NOMO-1 treated with DMSO at 0.1 percent for 48 hours (cell line): Measurements from ENCODE around the gene DEFB123.
"Not testable (repeated sequence)": the region's sequence is repeated elsewhere in the genome, so short reads cannot be mapped to it uniquely, and the experiment has no call there.

Experiments
- DNase-seq: peaks from one replicate; lab custom pipeline; 2025; ENCODE audit not compliant: unreplicated experiment; lab: John Stamatoyannopoulos, UW

Gene DEFB123, protein sequence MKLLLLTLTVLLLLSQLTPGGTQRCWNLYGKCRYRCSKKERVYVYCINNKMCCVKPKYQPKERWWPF

DNA sequence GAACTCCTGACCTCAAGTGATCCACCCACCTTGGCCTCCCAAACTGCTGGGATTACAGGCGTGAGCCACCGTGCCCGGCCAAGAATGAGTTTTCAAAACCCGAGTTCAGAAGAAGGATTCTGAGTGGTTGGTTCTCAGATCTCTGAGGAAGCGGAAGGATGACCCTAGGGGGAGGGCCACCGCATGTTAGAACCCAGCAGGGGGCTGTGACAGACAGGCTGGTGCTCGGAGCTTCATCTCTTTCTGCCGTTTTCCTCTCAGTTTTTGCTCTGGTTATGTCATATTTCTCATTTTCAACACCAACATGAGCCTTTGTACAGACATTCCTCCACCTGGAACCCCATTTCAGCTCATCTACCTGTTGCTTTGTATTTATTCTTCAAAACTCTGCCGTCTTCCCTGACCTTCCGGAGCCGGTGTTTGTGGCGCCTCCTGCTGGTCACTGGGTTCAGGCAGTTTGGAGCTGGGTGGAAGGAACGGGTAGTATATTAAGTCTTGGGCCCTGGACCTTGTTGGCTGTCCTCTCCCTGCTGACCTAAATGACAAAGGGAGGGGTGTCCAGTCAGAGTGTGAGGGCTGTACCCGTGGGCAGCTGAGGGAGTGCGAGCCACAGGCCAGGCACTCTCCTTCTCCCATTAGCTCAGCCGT is at the start of gene DEFB123:
DEFB123 (plus strand) TSS at position 621 of the 648 bp plus-strand sequence. CDS start 67 bp downstream, outside the sequence.
- no peak for DNase-seq

DNA sequence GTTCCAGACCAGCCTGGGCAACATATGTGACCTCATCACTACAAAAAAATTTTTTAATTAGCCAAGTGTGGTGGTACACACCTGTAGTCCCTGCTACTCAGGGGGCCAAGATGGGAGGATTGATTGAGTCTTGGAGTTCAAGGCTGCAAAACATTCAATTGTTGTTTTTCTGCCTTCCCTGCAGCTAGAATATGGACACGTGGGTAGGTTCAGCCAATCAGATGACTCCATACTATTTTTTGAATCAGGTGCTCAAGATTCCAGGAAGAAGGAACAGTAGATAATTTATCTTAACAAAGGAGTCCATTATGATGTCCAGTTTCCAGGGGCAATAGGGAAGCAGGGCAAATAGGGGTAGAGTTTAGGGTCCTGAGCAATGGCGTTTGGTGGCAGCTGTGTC is 47.6 kb upstream of the DEFB123 start:
- DNase-seq = no peak

DNA sequence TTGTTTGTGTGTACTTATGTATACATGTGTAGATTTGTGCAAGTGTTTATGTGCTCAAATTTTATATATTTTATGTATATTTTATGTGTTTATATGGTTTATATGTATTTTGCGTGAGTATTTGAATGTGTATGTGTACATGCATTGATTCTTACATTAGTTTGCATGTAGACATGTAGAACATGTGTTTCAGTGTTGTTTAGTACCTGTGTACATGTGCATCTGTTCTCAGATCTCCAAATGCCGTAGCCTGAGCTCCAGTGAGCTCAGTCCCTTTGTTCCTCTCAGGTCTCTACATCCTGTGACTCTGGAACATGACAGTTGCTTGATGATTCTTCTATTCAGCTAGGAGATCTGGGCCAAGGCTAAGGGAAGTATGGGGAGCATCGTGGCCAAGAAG is 45.5 kb upstream of the DEFB123 start:
- no peak for DNase-seq

DNA sequence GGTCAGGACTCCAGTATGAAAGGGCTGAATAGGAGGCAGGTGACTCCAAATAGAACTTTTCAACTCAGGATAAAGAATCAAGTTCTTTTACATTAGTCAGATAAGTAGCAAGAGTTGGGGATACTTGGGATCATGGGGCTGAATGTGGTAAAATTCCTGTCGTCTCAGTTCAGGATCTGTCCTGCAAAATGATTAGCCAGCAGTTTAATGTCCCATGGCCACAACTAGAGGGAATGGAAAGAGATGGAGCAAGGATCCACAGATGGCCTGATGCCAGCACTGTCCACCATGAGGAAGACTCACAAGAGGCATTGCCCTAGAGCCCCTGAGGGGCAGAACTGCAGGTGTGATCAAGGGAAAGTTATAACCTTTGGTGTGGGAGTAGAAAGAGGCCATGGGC is 36.5 kb upstream of the DEFB123 start:
- no peak for DNase-seq

DNA sequence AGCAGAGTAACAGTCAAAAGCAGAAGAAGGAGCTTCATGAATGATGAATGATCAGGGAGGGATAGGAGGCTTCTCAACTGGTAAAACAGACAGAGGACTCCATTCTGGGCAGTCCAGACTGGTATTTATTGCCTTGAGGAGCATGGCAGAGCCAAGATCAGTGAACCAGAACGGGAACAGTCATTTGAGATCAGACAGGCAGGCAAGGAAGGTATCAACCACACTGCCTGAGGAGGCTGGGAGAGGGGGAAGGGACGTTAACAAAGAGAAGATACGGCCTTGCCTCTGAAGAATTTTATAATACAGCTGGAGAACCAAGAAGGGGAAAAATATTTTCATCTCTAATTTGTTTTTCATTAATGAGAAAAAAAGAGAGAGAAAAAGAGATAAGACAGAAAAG is 34.3 kb upstream of the DEFB123 start, which contains the start of gene DEFB121:
DEFB121 (minus strand) TSS at position 101 of the 400 bp plus-strand sequence; CDS start at position 38, 63 bp downstream.
- DNase-seq = no peak

DNA sequence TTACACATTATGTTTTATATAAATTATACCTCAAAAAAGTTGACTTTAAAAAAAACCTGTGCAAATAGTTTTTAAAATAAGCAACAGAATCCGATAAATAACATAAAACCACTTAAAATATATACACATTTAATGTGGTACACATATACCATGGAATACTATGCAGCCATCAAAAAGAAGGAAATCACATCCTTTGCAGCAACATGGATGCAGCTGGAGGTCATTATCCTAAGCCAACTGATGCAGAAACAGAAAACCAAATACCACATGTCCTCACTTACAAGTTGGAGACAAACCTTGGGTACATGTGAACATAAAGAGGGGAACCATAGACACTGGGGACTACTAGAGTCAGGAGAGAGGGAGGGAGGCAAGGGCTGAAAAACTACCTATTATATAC is 30.4 kb upstream of the DEFB123 start:
- no peak for DNase-seq

DNA sequence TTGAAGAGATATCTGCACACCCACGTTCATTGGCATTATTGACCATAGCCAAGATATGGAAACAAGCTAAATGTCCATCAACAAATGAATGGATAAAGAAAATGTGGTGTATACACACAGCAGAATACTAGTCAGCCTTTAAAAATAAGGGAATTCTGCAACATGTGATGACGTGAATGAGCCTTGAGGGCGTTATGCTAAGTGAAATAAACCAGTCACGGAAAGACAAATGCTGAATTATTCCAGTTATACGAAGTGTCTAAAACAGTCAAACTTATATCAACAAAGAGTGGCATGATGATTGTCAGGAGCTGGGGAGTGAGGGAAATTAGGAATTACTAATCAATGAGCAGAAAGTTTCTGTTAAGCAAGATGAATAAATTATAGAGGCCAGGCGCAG is 26.1 kb upstream of the DEFB123 start:
- DNase-seq = no peak

DNA sequence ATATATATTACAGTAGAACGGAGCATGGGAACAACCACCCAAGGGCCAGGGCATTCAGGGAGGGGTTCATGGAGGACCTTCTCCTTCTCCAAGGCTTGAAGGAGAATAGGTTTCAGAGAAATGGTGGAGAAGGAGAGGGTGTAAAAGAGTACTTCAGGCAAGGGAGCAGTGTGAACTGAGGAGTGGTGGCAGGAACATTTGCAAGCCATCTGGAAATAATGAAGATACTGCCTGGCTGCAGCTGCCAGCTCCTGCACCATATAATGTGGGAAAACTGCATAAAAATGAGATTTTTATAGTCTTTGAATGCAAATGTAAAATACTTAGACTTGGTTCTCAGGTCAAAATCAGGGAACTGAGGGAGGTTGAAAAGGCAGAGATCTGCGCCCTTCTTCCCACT is 24.8 kb upstream of the DEFB123 start:
- DNase-seq = no peak

DNA sequence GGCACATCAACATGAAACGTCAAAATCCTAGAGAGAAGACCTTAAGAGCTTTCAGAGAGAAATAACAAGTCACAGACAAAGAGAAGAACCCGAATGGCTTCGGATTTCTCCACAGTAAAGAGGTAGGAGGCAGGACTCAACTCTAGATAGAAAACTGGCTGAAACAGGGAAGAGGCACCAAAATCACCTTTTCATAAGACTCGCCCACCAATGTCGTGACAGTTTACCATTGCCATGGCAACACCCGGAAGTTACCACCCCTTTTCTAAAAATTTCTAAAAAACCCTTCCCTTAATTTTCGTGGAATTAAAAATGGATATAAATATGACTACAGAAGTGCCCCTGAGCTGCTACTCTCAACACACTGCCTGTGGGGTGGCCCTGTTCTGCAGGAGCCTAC is 22.1 kb upstream of the DEFB123 start:
- DNase-seq = no peak

DNA sequence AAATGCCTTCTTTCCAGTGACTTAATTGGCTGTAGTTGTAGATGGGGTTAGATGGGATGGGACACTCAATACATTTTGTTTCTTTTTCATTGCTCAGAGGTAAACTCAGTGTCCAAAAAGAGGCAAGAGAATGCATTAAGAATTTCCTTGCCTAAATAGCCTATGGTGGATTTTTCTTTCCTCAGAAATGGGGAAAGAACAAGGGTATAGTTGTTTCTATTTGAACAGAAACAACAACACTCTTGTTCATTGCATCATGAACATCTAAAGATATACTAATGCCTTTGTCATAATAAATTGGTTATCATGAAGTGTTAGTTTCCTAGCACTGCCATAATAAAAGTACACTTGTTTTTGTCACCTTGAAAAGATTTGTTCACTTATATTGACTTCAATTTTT is 14.6 kb upstream of the DEFB123 start:
- no peak for DNase-seq

DNA sequence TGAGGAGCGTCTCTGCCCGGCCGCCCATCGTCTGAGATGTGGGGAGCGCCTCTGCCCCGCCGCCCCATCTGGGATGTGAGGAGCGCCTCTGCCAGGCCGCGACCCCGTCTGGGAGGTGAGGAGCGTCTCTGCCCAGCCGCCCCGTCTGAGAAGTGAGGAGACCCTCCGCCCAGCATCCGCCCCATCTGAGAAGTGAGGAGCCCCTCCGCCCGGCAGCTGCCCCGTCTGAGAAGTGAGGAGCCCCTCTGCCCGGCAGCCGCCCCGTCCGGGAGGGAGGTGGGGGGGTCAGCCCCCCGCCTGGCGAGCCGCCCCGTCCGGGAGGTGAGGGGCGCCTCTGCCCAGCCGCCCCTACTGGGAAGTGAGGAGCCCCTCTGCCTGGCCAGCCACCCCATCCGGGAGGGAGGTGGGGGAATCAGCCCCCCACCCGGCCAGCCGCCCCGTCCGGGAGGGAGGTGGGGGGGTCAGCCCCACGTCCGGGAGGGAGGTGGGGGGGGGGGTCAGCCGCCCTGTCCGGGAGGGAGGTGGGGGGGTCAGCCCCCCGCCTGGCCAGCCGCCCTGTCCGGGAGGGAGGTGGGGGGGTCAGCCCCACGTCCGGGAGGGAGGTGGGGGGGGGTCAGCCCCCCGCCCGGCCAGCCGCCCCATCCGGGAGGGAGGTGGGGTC is 13.4 kb upstream of the DEFB123 start:
- DNase-seq = not testable (repeated sequence)

DNA sequence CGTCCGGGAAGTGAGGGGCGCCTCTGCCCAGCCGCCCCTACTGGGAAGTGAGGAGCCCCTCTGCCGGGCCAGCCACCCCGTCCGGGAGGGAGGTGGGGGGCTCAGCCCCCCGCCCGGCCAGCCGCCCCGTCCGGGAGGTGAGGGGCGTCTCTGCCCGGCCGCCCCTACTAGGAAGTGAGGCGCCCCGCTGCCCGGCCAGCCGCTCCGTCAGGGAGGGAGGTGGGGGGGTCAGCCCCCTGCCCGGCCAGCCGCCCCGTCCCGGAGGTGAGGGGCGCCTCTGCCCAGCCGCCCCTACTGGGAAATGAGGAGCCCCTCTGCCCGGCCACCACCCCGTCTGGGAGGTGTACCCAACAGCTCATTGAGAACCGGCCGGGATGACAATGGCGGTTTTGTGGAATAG is 12.9 kb upstream of the DEFB123 start:
- not testable (repeated sequence) for DNase-seq

DNA sequence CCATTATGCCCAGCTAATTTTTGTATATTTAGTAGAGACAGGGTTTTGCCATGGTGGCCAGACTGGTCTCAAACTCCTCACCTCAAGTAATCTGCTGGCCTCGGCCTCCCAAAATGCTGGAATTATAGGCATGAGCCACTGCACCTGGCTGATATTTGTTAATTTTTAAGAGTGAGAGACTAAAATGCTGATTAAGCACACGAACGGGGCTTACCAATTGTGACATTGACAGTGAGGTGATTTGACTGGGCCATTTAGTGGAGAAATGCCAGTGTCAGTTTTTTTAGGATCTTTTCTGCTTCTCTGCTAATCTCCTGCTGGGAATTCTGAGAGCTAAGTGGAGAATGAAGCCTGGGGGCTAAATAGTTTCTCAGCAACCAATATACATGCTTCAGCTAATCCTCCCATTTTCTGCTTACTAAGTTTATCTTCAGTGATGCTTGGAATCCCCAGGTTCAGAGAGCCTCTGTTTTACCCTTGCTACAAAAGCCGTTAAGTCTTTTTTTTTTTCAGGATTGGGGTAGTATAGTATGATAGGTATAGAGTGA is 9.8 kb upstream of the DEFB123 start:
- DNase-seq = no peak

DNA sequence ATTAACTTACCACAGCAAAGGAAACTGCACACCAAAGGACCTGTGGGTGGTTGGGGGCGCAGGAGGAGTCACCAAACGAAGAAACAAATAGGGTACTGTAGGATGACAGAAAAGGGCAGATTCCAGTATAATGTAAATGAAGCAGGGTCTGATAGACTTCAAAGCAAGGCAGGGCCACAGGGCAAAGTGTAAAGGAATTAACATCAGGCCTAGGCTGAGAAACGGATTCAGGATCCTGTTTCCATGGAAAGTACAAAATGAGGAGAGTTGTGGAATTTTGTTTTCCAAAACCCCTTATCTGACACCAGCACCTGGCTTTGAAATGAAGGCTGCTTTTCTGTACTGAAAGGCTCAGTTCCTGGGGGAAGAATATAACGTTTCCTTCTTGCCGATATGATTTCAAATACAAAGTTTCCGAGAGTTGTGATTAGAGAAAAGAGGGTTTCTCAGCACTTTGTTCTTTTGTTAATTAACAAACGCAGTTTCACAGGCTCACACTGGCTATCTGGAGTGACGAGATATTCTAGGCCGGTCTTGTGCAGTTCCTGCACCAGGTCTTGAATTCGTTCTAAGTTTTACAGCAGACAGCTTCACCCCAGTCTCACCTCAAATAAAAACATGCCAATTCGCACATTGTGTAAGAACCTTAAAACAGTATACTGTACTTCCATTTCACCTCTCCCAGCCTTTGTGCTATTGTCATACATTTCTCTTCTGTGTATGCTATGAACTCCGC is 5.8 kb downstream of the DEFB123 start:
- DNase-seq = no peak

DNA sequence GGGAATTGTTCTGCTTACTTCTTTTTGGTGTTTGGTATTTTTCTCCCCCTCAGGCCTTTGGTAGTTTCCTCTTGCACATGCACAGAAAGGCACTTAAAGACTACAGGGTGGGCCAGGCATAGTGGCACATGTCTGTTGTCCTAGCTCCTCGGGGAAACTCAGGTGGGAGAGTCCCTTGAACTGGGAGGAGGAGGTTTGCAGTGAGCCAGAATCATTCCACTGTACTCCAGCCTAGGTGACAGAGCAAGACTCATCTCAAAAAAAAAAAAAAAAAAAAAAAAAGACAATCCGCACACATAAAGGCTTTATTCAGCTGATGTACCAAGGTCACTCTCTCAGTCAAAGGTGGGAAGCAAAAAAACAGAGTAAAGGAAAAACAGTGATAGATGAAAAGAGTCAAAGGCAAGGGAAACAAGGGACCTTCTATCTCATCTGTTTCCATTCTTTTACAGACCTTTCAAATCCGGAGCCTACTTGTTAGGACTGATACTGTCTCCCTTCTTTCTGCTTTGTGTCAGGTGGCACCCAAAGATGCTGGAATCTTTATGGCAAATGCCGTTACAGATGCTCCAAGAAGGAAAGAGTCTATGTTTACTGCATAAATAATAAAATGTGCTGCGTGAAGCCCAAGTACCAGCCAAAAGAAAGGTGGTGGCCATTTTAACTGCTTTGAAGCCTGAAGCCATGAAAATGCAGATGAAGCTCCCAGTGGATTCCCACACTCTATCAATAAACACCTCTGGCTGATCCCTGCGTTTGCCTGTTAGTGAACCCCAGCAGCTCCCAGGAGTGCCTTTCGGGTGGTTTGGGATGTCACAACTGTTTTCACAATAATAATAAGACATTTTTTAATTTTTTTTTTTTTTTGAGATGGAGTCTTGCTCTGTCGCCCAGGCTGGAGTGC is 9.3 kb downstream of the DEFB123 start:
- DNase-seq = no peak

DNA sequence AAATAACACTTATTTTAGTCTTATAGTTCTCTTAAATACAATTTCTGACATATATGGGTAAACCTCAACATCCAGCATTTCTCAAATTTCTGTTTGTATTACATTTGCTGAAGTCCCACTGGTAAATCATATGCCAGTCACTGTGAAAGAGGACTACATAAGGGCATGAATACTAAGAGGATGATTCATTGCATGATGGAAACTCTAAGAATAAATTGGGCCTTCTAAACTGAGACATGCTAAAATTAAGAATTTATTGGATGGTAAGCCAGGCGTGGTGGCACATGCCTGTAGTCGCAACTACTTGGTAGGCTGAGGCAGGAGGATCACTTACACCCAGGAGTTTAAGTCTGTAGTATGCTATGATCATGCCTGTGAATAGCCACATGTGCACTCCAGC is 12.1 kb downstream of the DEFB123 start:
- no peak for DNase-seq

DNA sequence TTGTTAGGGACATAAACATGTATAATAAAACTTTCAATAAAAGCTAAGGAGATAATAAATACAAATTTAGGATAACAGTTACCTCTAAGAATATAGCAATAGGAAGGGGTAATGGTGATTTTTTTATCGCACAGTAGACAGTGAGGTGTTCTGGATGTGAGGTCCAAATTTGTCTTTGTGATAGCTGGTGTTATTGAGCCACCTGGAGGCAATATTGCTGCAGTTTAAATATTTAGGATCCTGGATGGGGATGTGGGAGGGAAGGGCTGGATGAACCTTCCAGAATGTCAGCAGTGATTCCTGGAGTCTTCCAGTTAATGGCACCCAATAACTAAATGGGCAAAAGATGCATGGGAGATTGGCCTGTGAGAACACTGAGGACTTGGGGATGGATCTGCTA is 13.9 kb downstream of the DEFB123 start:
- DNase-seq = no peak

DNA sequence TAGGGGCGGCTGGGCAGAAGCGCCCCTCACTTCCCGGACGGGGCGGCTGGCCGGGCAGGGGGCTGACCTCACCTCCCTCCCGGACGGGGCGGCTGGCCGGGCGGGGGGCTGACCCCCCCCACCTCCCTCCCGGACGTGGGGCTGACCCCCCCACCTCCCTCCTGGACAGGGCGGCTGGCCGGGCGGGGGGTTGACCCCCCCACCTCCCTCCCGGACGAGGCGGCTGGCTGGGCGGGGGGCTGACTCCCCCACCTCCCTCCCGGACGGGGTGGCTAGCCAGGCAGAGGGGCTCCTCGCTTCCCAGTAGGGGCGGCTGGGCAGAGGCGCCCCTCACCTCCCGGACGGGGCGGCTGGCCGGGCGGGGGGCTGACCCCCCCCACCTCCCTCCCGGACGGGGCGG is 30.5 kb downstream of the DEFB123 start:
- not testable (repeated sequence) for DNase-seq

DNA sequence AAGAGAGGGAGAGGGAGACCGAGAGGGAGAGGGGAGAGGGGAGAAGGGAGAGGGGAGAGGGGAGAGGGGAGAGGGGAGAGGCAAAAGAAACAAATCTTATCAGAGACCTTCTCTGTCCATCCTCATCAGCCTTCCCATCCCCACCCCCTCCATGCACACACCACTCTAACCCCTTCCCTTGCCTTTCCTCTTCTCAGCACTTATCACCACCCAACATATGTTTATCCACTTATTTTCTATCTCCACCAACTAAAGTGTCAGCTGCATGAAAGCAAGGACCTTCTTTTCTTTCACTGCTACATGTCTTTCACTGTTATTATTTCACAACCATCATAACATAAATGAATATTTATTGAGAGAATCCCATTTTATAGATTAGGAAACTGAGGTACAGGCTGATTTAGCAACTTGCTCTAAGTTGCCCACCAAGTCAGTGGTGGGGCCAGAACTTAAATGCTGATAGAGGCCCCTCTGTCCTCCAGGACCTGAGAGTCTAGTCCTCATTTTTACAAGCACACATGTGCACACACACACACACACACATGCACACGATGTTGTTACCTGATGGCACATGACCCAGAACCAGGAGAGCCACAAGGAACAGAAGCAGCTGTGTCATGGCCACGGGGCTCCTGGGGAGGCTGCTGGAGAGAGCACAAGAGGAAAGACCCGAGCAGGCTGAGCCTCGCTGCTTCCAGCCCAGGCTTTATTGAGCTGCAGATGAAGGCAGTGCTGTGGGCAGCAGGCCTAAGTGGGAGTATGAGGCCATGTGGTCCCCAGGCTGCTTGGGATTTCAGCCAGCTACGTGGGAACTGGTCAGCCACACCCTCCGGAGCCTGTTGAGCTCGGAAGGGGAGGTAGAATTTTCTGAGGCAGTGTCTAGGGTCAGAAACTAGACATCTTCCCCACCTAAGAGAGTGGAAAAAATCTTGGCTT is 32.2 kb downstream of the DEFB123 start:
- DNase-seq = no peak
